HG03460 (cell line): ENCODE results near the gene MOK.

Experiments used
- ATAC-seq: cut with Tn5 transposase; IDR thresholded peaks from one replicate; pipeline ENCODE4 v1.9.1; 2021; ENCODE audit not compliant: unreplicated experiment

MOK gene

GRCh38 chr14:102184316-102185035 lies 120.5 kb downstream of the MOK start:
- ATAC-seq: no peak

GRCh38 chr14:102183886-102184285 lies 121.1 kb downstream of the MOK start:
- ATAC-seq: no peak

GRCh38 chr14:102182936-102183619 lies 121.9 kb downstream of the MOK start:
- no peak for ATAC-seq

- no peak for ATAC-seq
These were observed 122.8 kb downstream of the MOK start for GRCh38 chr14:102182190-102182589.

GRCh38 chr14:102181187-102181586 lies 123.8 kb downstream of the MOK start:
- no peak for ATAC-seq

- no peak for ATAC-seq
These were observed 124.5 kb downstream of the MOK start for GRCh38 chr14:102180248-102180998.
